ENCODE data around the gene PSMD6.

Gene PSMD6

GRCh38 chr3:63976872-63977200 lies 46.5 kb downstream of the PSMD6 start:
- no peak for DNase-seq (ENCODE audit: low spot score)

GRCh38 chr3:63976161-63976871 lies 47.0 kb downstream of the PSMD6 start:
- no peak for DNase-seq (ENCODE audit: low spot score)

GRCh38 chr3:63975723-63976122 lies 47.6 kb downstream of the PSMD6 start:
- peak; percentile 79 for DNase-seq (ENCODE audit: low spot score)

GRCh38 chr3:63974451-63974850 lies 48.8 kb downstream of the PSMD6 start:
- no peak for DNase-seq (ENCODE audit: low spot score)

- no peak for DNase-seq (ENCODE audit: low spot score)
Observed at GRCh38 chr3:63973406-63973805, 49.9 kb downstream of the PSMD6 start.

- no peak for DNase-seq (ENCODE audit: low spot score)
Observed at GRCh38 chr3:63972987-63973386, 50.3 kb downstream of the PSMD6 start.

GRCh38 chr3:63972196-63972595 lies 51.1 kb downstream of the PSMD6 start:
- DNase-seq (ENCODE audit: low spot score) = no peak

GRCh38 chr3:63970631-63971475 lies 52.4 kb downstream of the PSMD6 start:
- DNase-seq (ENCODE audit: low spot score) = peak; percentile 77

GRCh38 chr3:63969876-63970275 lies 53.4 kb downstream of the PSMD6 start:
- DNase-seq (ENCODE audit: low spot score) = no peak

- no peak for DNase-seq (ENCODE audit: low spot score)
Observed at GRCh38 chr3:63968612-63969350, 54.5 kb downstream of the PSMD6 start.

- peak; percentile 61 for DNase-seq (ENCODE audit: low spot score)
Observed at GRCh38 chr3:63967675-63968611, 55.4 kb downstream of the PSMD6 start.

- no peak for DNase-seq (ENCODE audit: low spot score)
Observed at GRCh38 chr3:63966871-63967270, 56.4 kb downstream of the PSMD6 start.

- DNase-seq (ENCODE audit: low spot score) = no peak
Observed at GRCh38 chr3:63966007-63966406, 57.3 kb downstream of the PSMD6 start.

- no peak for DNase-seq (ENCODE audit: low spot score)
Observed at GRCh38 chr3:63964681-63965485, 58.4 kb downstream of the PSMD6 start.

- DNase-seq (ENCODE audit: low spot score) = no peak
Observed at GRCh38 chr3:63963496-63963895, 59.8 kb downstream of the PSMD6 start.

GRCh38 chr3:63961891-63962290 lies 61.4 kb downstream of the PSMD6 start:
- peak; percentile 37 for DNase-seq (ENCODE audit: low spot score)

Measured in Ammon's horn (tissue), 1 donor.